BJ (cell line): Measurements from ENCODE around the gene PAGE1. TPM values are rescaled to one million over a fixed set of nuclear protein-coding genes. Genes with fewer than 3 reads are reported as not detected.
"Not testable (repeated sequence)": the region's sequence is repeated elsewhere in the genome, so short reads cannot be mapped to it uniquely, and the experiment has no call there.

Source experiments
- CTCF ChIA-PET: fragments of 350-600 bp; formaldehyde crosslinking; extraction: SDS; loops from one replicate; lab custom pipeline; 2021; ENCODE audit warnings: antibody characterized with exemption, inconsistent platforms; lab: Yijun Ruan, JAX
- POLR2A ChIA-PET: fragments of 300-600 bp; sonication (Branson Sonifier 250); formaldehyde crosslinking; extraction: SDS; loops from one replicate; lab custom pipeline; 2021; ENCODE audit warnings: antibody characterized with exemption; lab: Charles Lee
- DNase-seq: peaks from one replicate; pipeline ENCODE4 v3.0.0-alpha.2; 2011; ENCODE audit warnings: low read depth
- H3K27me3 ChIP-seq: 2 replicates; pipeline ENCODE4 v1.6.0; 2011; ENCODE audit warnings: low read length; ENCODE audit not compliant: control insufficient read depth, insufficient read depth
- H3K36me3 ChIP-seq: 2 replicates; pipeline ENCODE4 v1.5.1; 2011; ENCODE audit warnings: low read length; ENCODE audit not compliant: control insufficient read depth, insufficient read depth
- H3K4me3 ChIP-seq: 2 replicates; pipeline ENCODE4 v1.5.1; 2011; ENCODE audit warnings: low read depth, mild to moderate bottlenecking, control low read depth, low read length
- polyA plus RNA-seq: library from polyadenylated mRNA; depleted of rRNA; stranded (reverse); fragments of >200 nt; gene quantifications from 2 replicates; pipeline ENCODE4 v1.2.3, GENCODE V29; 2011
- TF ChIP-seq, protein P1 (sequence below): IDR thresholded peaks from 2 replicates; pipeline ENCODE4 v1.5.1; 2011; ENCODE audit warnings: low read depth, mild to moderate bottlenecking, control low read depth, inconsistent platforms, low read length, moderate library complexity; ENCODE audit not compliant: insufficient read depth

Gene PAGE1
- polyA plus RNA-seq, 1 experiment: not detected

DNA sequence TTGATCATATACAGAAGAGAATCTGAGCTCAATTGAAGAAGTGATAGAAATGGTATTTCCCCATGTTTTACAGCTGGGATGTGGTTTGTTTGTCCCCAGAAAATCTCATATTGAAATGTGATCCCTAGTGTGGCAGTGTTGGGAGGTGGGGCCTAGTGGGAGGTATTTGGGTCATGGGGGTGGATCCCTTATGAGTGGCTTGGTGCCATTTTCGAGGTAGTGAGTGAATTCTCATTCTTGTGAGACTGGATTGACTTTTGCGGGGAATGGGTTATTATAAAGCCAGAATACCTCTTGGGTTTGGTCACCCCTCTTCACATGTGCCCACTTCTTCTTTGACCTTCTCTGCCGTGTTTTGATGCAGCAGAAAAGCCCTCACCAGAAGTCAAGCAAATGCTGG is 29.6 kb upstream of the PAGE1 start:
- TF ChIP-seq, protein P1, sequence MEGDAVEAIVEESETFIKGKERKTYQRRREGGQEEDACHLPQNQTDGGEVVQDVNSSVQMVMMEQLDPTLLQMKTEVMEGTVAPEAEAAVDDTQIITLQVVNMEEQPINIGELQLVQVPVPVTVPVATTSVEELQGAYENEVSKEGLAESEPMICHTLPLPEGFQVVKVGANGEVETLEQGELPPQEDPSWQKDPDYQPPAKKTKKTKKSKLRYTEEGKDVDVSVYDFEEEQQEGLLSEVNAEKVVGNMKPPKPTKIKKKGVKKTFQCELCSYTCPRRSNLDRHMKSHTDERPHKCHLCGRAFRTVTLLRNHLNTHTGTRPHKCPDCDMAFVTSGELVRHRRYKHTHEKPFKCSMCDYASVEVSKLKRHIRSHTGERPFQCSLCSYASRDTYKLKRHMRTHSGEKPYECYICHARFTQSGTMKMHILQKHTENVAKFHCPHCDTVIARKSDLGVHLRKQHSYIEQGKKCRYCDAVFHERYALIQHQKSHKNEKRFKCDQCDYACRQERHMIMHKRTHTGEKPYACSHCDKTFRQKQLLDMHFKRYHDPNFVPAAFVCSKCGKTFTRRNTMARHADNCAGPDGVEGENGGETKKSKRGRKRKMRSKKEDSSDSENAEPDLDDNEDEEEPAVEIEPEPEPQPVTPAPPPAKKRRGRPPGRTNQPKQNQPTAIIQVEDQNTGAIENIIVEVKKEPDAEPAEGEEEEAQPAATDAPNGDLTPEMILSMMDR: no peak
- Histone ChIP-seq H3K4me3 (no peak overlapping the region), H3K27me3 (no peaks in the 10 kb centered on the region), H3K36me3 (no peaks in the 10 kb centered on the region)
- no peak for DNase-seq
- ChIA-PET CTCF (no interaction called here), POLR2A (no interaction called here)

DNA sequence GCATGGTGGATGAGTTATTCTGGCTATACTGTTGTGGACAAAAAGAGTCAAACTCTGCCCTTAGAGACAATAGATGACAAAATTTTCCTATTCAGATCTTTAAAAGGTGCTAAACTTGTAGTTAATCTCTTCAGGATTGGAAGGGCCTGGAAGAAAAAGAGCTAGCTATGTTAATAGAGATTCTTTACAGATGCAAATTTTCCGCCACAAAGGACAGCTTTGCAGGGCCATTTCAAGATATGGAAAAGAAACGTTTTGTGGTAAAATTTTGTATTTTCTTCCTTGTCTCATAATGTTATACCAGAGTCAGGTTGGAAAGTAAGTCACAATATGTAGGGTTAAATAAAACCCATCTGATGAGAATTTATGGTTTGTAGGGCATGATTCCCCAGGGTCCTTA is 24.3 kb upstream of the PAGE1 start:
- H3K27me3 ChIP-seq, POLR2A ChIA-PET, H3K4me3 ChIP-seq, CTCF ChIA-PET, DNase-seq, H3K36me3 ChIP-seq: not testable (repeated sequence)

DNA sequence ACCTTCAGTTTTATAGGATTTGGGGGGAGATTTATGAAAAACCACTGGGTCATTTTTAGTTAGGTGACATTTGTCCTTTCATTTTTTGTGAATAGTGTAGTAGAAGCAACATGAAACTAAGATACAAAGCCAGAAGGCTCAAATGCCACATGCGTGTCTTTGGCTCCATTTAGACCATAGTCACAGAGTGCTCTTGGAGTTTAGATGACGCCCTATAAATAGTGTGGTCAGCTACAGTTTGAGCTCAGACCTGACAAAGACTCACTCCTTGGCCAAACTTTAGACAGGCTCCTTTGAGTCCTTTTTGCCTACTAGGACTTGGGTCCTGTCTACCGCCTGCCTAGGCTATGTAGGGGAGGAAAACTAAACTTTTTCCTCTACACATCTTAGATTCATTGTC is 16.8 kb upstream of the PAGE1 start:
- TF ChIP-seq, protein P1: no peak
- POLR2A ChIA-PET: no interaction called here
- CTCF ChIA-PET: no interaction called here
- Histone ChIP-seq H3K4me3 (no peak overlapping the region), H3K36me3 (no peaks in the 10 kb centered on the region), H3K27me3 (no peaks in the 10 kb centered on the region)
- DNase-seq: no peak

DNA sequence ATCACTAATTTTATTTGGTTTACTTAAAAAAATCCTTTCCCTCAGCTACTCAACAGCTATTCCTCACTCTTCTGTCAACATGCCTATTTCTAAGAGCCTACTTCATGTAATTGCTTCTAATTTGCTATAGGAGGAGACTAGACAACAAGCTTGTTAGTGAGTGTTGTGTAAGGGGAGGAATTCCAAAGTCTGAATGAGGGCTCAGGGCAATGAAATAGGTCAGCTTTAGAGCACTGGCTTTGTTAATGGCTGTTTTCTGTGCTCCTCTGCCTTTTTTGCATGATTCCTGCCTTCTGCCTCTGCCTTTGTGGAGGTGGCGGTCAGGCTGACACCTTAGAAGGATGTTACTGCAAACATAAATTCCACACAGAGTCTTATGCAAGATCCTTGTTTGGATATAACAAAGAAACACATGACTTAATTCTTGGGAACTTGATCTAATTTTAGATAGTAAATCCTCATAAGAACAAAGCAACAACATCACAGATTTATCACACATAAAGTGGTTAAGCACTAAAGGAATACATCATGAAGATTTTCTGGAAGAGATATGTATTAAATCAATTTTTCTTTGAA is 15.0 kb upstream of the PAGE1 start:
- H3K4me3 ChIP-seq: no peak overlapping the region
- DNase-seq: no peak
- no peaks in the 10 kb centered on the region for H3K36me3 ChIP-seq
- TF ChIP-seq, protein P1: no peak
- no peaks in the 10 kb centered on the region for H3K27me3 ChIP-seq
- ChIA-PET POLR2A (no interaction called here), CTCF (no interaction called here)

DNA sequence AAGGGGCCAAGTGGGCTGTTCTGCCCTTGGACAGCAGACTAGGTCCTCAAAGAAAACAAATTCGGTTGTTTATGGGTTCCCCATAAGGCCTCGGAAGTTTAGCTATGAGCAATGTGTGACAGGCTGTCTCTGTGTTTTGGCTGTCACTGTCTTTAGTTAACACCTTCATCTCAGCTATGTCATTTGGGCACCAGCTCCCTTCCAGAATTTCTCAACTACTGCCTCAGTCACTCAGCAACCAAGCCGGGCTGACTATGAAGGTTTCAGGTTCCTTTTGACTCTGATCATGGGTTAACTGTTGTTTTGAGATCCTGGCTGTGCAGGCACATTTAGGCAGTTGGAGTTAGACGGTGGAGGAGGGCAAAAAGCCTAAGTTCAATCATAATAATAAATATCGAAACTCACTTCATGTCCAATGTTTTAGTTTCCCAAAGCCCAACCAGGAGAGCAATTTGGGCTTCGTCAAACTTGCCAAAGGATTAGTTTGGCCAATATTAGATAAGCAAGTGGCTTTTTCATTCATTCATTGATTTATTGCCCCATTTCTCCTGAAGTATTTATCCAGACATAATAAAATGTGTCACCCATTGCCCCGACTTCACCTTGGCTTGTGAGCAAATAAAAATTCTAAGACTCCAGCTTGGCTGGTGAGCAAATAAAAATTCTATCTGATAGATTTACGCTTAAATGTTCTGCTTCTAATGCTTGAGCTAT is 9.1 kb upstream of the PAGE1 start:
- CTCF ChIA-PET: no interaction called here

More for the DNA sequence above, 9.1 kb upstream of the PAGE1 start:
- H3K27me3 ChIP-seq: no peaks in the 10 kb centered on the region
- no peaks in the 10 kb centered on the region for H3K36me3 ChIP-seq
- POLR2A ChIA-PET: no interaction called here
- TF ChIP-seq, protein P1: no peak
- no peak for DNase-seq
- H3K4me3 ChIP-seq: no peak overlapping the region
